Ascending aorta (tissue), 2 donors: ENCODE measurements around the gene ACSF3. TPM values are rescaled to one million over a fixed set of nuclear protein-coding genes. Genes with fewer than 3 reads are reported as not detected.

Experiments
- DNase-seq, 2 donors: peaks; one replicate each; pipeline ENCODE4 v3.0.0-alpha.2; 2019; ENCODE audit warnings: low spot score in 2 of 2
- H3K27ac ChIP-seq, 2 donors: fragments of 200-600 bp; sonication (generic); one replicate each; pipeline ENCODE4 v1.5.1; 2016 to 2017; ENCODE audit warnings: mild to moderate bottlenecking in 1 of 2
- H3K27me3 ChIP-seq: fragments of 200-600 bp; sonication (generic); one replicate; pipeline ENCODE4 v1.5.1; 2017
- H3K36me3 ChIP-seq, 2 donors: fragments of 200-600 bp; sonication (generic); one replicate each; pipeline ENCODE4 v1.5.1; 2016
- H3K4me1 ChIP-seq, 2 donors: fragments of 200-600 bp; sonication (generic); one replicate each; pipeline ENCODE4 v1.5.1; 2016 to 2017; ENCODE audit warnings: mild to moderate bottlenecking in 1 of 2
- H3K4me3 ChIP-seq, 2 donors: fragments of 200-600 bp; sonication (generic); one replicate each; pipeline ENCODE4 v1.5.1; 2016 to 2017; ENCODE audit warnings: mild to moderate bottlenecking in 1 of 2
- H3K9me3 ChIP-seq, 2 donors: fragments of 200-600 bp; sonication (generic); one replicate each; pipeline ENCODE4 v1.5.1; 2016
- CTCF ChIP-seq, 3 experiments: fragments of 200-600 bp in 2 of 3; fragments of 450-650 bp in 1 of 3; sonication (generic) in 2 of 3; IDR thresholded peaks; one replicate each; pipeline ENCODE4 v1.5.1; 2016 to 2019; ENCODE audit warnings: antibody characterized with exemption in 3 of 3, mild to moderate bottlenecking in 1 of 3, moderate library complexity in 1 of 3
- intact Hi-C: fragments of 100-400 bp; cut with DNase I; formaldehyde crosslinking; loops from one replicate; pipeline ENCODE4 v1.15.1; 2023
- total RNA-seq: library from RNA; depleted of rRNA; stranded (reverse); fragments of >200 nt; gene quantifications from one replicate; pipeline ENCODE4 v1.1.0, GENCODE V29; 2016

The ACSF3 gene
- total RNA-seq, 1 donor from 2014 or later, result 5.2 TPM

GRCh38 chr16:89138843-89139520 is 45.3 kb downstream of the ACSF3 start:
- intact Hi-C loops, result no loop called here
- Histone ChIP-seq H3K4me3 (no peak overlapping the region), H3K9me3 (no peaks in the 10 kb centered on the region), H3K36me3 (peaks cover 42 to 60% of the 10 kb centered on the region in 2 donors), H3K4me1 (no peaks in the 10 kb centered on the region), H3K27me3 (no peaks in the 10 kb centered on the region), H3K27ac (no peak overlapping the region)
- no peak for TF ChIP-seq CTCF (IDR thresholded peaks at IDR 0.05)
- no peak for DNase-seq

GRCh38 chr16:89139907-89140361 is 46.3 kb downstream of the ACSF3 start:
- Histone ChIP-seq H3K4me1 (no peaks in the 10 kb centered on the region), H3K9me3 (no peaks in the 10 kb centered on the region), H3K27me3 (no peaks in the 10 kb centered on the region), H3K36me3 (peaks cover 36 to 65% of the 10 kb centered on the region in 2 donors), H3K27ac (no peak overlapping the region), H3K4me3 (no peak overlapping the region)
- no peak for TF ChIP-seq CTCF (IDR thresholded peaks at IDR 0.05)
- DNase-seq, result no peak
- intact Hi-C loops, result loop anchor here (10.0 kb wide), 1 partner anchor 65 kb away; the partner anchor contains the start of gene SLC22A31

- H3K27ac ChIP-seq, result no peak overlapping the region
- TF ChIP-seq CTCF (IDR thresholded peaks at IDR 0.05), result no peak
- H3K4me3 ChIP-seq, result no peak overlapping the region
- peaks cover 37 to 67% of the 10 kb centered on the region in 2 donors for H3K36me3 ChIP-seq
- no peaks in the 10 kb centered on the region for H3K4me1 ChIP-seq
- H3K27me3 ChIP-seq, result no peaks in the 10 kb centered on the region
- no peaks in the 10 kb centered on the region for H3K9me3 ChIP-seq
- no peak for DNase-seq
- intact Hi-C loops, result loop anchor here (10.0 kb wide), 1 partner anchor 64 kb away; the partner anchor contains the start of gene SLC22A31
These were observed 46.7 kb downstream of the ACSF3 start for GRCh38 chr16:89140401-89140800.

- H3K27me3 ChIP-seq, result no peaks in the 10 kb centered on the region
- intact Hi-C loops, result loop anchor here (10.0 kb wide), 1 partner anchor 64 kb away; the partner anchor contains the start of gene SLC22A31
- no peak for DNase-seq
- no peak overlapping the region for H3K4me3 ChIP-seq
- H3K36me3 ChIP-seq, result peaks cover 45 to 71% of the 10 kb centered on the region in 2 donors
- no peaks in the 10 kb centered on the region for H3K4me1 ChIP-seq
- no peaks in the 10 kb centered on the region for H3K9me3 ChIP-seq
- no peak overlapping the region for H3K27ac ChIP-seq
- TF ChIP-seq CTCF (IDR thresholded peaks at IDR 0.05), result no peak
These were observed 47.6 kb downstream of the ACSF3 start for GRCh38 chr16:89140981-89141883.

GRCh38 chr16:89141884-89142267 is 48.2 kb downstream of the ACSF3 start:
- no peaks in the 10 kb centered on the region for H3K4me1 ChIP-seq
- H3K4me3 ChIP-seq, result no peak overlapping the region
- TF ChIP-seq CTCF (IDR thresholded peaks at IDR 0.05), result no peak
- H3K27me3 ChIP-seq, result no peaks in the 10 kb centered on the region
- no peak for DNase-seq
- H3K36me3 ChIP-seq, result peaks cover 45 to 71% of the 10 kb centered on the region in 2 donors
- H3K9me3 ChIP-seq, result no peaks in the 10 kb centered on the region
- H3K27ac ChIP-seq, result no peak overlapping the region
- intact Hi-C loops, result loop anchor here (10.0 kb wide), 1 partner anchor 63 kb away; the partner anchor contains the start of gene SLC22A31
